A549 (cell line): Measurements from ENCODE around the gene ZNF700. TPM values are rescaled to one million over a fixed set of nuclear protein-coding genes. Genes with fewer than 3 reads are reported as not detected.

Experiments used
- ATAC-seq, 2 experiments: fragments of 200-7000 bp in 1 of 2; fragments of >200 bp in 1 of 2; cut with Nextera tagmentation in 1 of 2; cut with Tn5 transposase in 1 of 2; 3 replicates each; pipeline versions ENCODE4 v1.8.0 to v1.9.1; 2018 to 2020; ENCODE audit warnings: mild to moderate bottlenecking in 1 of 2, moderate library complexity in 1 of 2
- CTCF ChIA-PET: fragments of 300-600 bp; sonication (Branson Sonifier 250); formaldehyde crosslinking; extraction: SDS; loops from one replicate; lab custom pipeline; 2021; ENCODE audit warnings: antibody characterized with exemption, inconsistent platforms; lab: Yijun Ruan, JAX
- POLR2A ChIA-PET: fragments of 350-600 bp; formaldehyde crosslinking; extraction: SDS; loops from one replicate; lab custom pipeline; 2021; ENCODE audit warnings: antibody characterized with exemption, inconsistent platforms; lab: Yijun Ruan, JAX
- DNase-seq, 2 experiments: peaks; one replicate each; pipeline versions ENCODE4 v3.0.0 to v3.0.0-alpha.2; 2011 to 2016; ENCODE audit warnings: low read depth in 1 of 2, low spot score in 1 of 2
- FAIRE-seq: peaks from 2 replicates; lab custom pipeline; 2011; peaks lifted over from hg19 to GRCh38; lab: Jason Lieb, UNC
- H3K27ac ChIP-seq, 2 experiments: fragments of >200 bp; sonication (Bioruptor Twin); formaldehyde crosslinking; 3 replicates each; pipeline ENCODE4 v1.5.1; 2016 to 2017
- H3K4me1 ChIP-seq: fragments of >200 bp; sonication (Bioruptor Twin); formaldehyde crosslinking; 3 replicates; pipeline ENCODE4 v1.6.1; 2016
- H3K4me2 ChIP-seq: fragments of >200 bp; sonication (Bioruptor Twin); formaldehyde crosslinking; 3 replicates; pipeline ENCODE4 v1.6.1; 2016
- H3K4me3 ChIP-seq: fragments of >200 bp; sonication (Bioruptor Twin); formaldehyde crosslinking; 3 replicates; pipeline ENCODE4 v1.5.1; 2016
- H3K9me3 ChIP-seq: fragments of >200 bp; sonication (Bioruptor Twin); formaldehyde crosslinking; 3 replicates; pipeline ENCODE4 v1.6.1; 2016
- CTCF ChIP-seq: fragments of >200 bp; sonication (Bioruptor Twin); formaldehyde crosslinking; IDR thresholded peaks from 3 replicates; pipeline ENCODE4 v1.5.1; 2016
- E2F6 ChIP-seq: IDR thresholded peaks from 2 replicates; pipeline ENCODE4 v1.6.1; 2012; ENCODE audit warnings: low read depth, borderline replicate concordance
- ESRRA ChIP-seq: fragments of 150-350 bp; IDR thresholded peaks from 2 replicates; pipeline ENCODE4 v1.6.1; 2014; ENCODE audit warnings: mild to moderate bottlenecking, low read length, borderline replicate concordance
- FOSL2 ChIP-seq, 2 experiments: fragments of 450-650 bp in 1 of 2; fragments of >200 bp in 1 of 2; sonication (Bioruptor Twin) in 1 of 2; formaldehyde crosslinking; IDR thresholded peaks; 2 replicates each; pipeline versions ENCODE4 v1.5.0 to v1.6.1; 2016 to 2020; ENCODE audit warnings: mild to moderate bottlenecking in 1 of 2, moderate library complexity in 1 of 2
- FOXS1 ChIP-seq: fragments of 250-450 bp; sonication (Bioruptor Pico); IDR thresholded peaks from 2 replicates; pipeline ENCODE4 v1.5.0; 2020; ENCODE audit warnings: mild to moderate bottlenecking, moderate library complexity
- GATA3 ChIP-seq: IDR thresholded peaks from 2 replicates; pipeline ENCODE4 v1.6.1; 2012; ENCODE audit warnings: borderline replicate concordance
- HOXA7 ChIP-seq: fragments of 250-450 bp; sonication (Bioruptor Pico); IDR thresholded peaks from 2 replicates; pipeline ENCODE4 v1.5.0; 2020; ENCODE audit warnings: mild to moderate bottlenecking, moderate library complexity
- HOXB13 ChIP-seq: fragments of 250-450 bp; sonication (Bioruptor Pico); IDR thresholded peaks from 2 replicates; pipeline ENCODE4 v1.5.0; 2020; ENCODE audit warnings: low read depth, mild to moderate bottlenecking, moderate library complexity
- MAFK ChIP-seq: fragments of 450-650 bp; IDR thresholded peaks from 2 replicates; pipeline ENCODE4 v1.6.1; 2014; ENCODE audit not compliant: partially characterized antibody
- RAD21 ChIP-seq, 2 experiments: fragments of >200 bp in 1 of 2; sonication (Bioruptor Twin) in 1 of 2; formaldehyde crosslinking in 1 of 2; IDR thresholded peaks in 1 of 2; conservative IDR thresholded peaks in 1 of 2; 2 replicates in 1 of 2; 3 replicates in 1 of 2; pipeline ENCODE4 v1.6.1; 2012 to 2018; ENCODE audit warnings: inconsistent platforms in 1 of 2
- RCOR1 ChIP-seq: fragments of 150-350 bp; IDR thresholded peaks from 2 replicates; pipeline ENCODE4 v1.6.1; 2014; ENCODE audit warnings: antibody characterized with exemption, low read length, low read depth
- RFX5 ChIP-seq: fragments of 450-650 bp; IDR thresholded peaks from 2 replicates; pipeline ENCODE4 v1.7.1; 2014; ENCODE audit warnings: antibody characterized with exemption, mild to moderate bottlenecking, moderate library complexity
- SMC3 ChIP-seq: fragments of >200 bp; sonication (Bioruptor Twin); formaldehyde crosslinking; IDR thresholded peaks from 3 replicates; pipeline ENCODE4 v1.6.1; 2018; ENCODE audit warnings: inconsistent platforms
- TFCP2L1 ChIP-seq: fragments of 250-450 bp; sonication (Bioruptor Pico); IDR thresholded peaks from 2 replicates; pipeline ENCODE4 v1.5.0; 2021; ENCODE audit warnings: mild to moderate bottlenecking
- ZFP36 ChIP-seq: fragments of 450-650 bp; IDR thresholded peaks from 2 replicates; pipeline ENCODE4 v1.6.1; 2014; ENCODE audit warnings: borderline replicate concordance; ENCODE audit not compliant: partially characterized antibody
- ZNF302 ChIP-seq: fragments of 250-450 bp; sonication (Bioruptor Pico); IDR thresholded peaks from 2 replicates; pipeline ENCODE4 v1.9.0; 2021; ENCODE audit warnings: inconsistent platforms, mild to moderate bottlenecking, moderate library complexity
- WGBS: methylation state at CpG from one replicate; pipeline ENCODE4 v1.1.6; 2017; ENCODE audit errors: missing lambda C conversion rate; 5-methylcytosine and 5-hydroxymethylcytosine counted together
- polyA plus RNA-seq, 4 experiments: library from polyadenylated mRNA; depleted of rRNA in 3 of 4; stranded (reverse); fragments of >200 nt; fragmentation: RNase III in 1 of 4; extraction: RNeasy Plus Mini Kit Qiagen cat#74134 plus additional on column Dnase treatment in 1 of 4; gene quantifications; 2 replicates in 3 of 4; 3 replicates in 1 of 4; pipeline ENCODE4 v1.2.3, GENCODE V29; 2011 to 2017
- TF ChIP-seq, protein P1 (sequence below): fragments of >200 bp; sonication (Bioruptor Twin); formaldehyde crosslinking; IDR thresholded peaks from 2 replicates; pipeline ENCODE4 v1.6.1; 2016

ZNF700 gene
- polyA plus RNA-seq, 2 of the 4 experiments (the other 2 are of a cell fraction) = 0.30 to 0.43 TPM

GRCh38 chr19:11963566-11964355, 38.9 kb downstream of the ZNF700 start:
- no peak for ATAC-seq
- H3K4me2 ChIP-seq = no peak overlapping the region
- TF ChIP-seq FOSL2 (IDR thresholded peaks at IDR 0.05) (no peak), FOSL2 (CRISPR knock-in tag; IDR thresholded peaks at IDR 0.05) (no peak)
- no peaks in the 10 kb centered on the region for H3K4me1 ChIP-seq
- no peak for DNase-seq
- ChIA-PET POLR2A (no interaction called here), CTCF (interaction anchor here (0.6 to 0.7 kb wide), 2 partner anchors 407 to 696 kb away, joined by 3 to 4 read pairs; no protein-coding TSS in a partner anchor)
- no peaks in the 10 kb centered on the region for H3K9me3 ChIP-seq
- no peak overlapping the region for H3K4me3 ChIP-seq
- FAIRE-seq = no peak
- H3K27ac ChIP-seq = no peak overlapping the region
- WGBS = 8% methylated on average over 17 of the region's 26 CpGs

GRCh38 chr19:11964496-11964857, 39.6 kb downstream of the ZNF700 start:
- no peaks in the 10 kb centered on the region for H3K9me3 ChIP-seq
- no peak for TF ChIP-seq FOSL2 (IDR thresholded peaks at IDR 0.05)
- no peak for TF ChIP-seq FOSL2 (CRISPR knock-in tag; IDR thresholded peaks at IDR 0.05)
- TF ChIP-seq ZFP36 = no peak
- no peak for TF ChIP-seq MAFK
- TF ChIP-seq TFCP2L1 (CRISPR knock-in tag) = no peak
- ChIA-PET POLR2A (no interaction called here), CTCF (no interaction called here)
- no peak overlapping the region for H3K4me3 ChIP-seq
- DNase-seq (no peak), FAIRE-seq (no peak), ATAC-seq (no peak)
- WGBS = 40% methylated on average over 8 of the region's 8 CpGs
- no peaks in the 10 kb centered on the region for H3K4me1 ChIP-seq
- H3K4me2 ChIP-seq = no peak overlapping the region
- H3K27ac ChIP-seq = no peak overlapping the region

DNA sequence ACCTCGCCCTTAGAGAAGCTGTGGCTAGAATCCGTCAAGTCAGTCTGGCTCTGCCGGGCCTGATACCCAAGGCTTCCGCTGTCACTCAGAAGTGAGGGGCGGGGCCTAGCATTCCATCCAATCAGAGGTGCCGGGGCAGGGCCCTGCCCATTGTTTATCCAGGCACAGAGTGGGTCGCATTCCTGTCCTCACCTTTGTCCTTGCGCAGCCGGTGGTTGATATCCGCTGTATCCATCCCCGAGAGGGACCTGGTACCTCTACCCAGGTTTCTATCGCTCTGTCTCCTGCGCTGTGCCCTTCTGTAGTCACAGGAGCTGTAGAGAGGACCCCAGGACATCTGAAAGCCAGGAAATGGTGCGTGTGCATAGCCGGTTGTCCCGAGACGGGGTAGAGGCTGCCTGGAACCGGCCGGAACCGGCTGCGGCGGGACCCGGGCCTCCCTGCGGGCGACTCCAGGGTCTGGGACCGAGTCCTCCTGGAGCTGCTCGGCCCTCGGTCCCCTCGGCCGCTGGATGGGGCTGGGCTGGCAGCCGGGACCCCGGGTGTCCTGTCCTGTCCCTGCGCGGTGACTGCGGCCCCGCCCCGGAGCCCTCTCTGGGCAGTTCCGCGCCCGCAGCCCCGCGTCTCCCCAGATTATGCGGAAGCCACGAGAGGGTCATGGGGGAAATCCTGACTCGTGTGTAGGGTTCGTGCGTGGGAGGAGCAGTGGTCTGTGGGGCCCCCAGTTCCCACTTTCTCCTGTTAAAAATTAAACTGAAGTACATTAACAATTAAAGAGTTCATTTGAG, 40.1 kb downstream of the ZNF700 start, which contains the start of gene ZNF763:
TSS of gene ZNF763 (plus strand) at position 183 of the 788 bp plus-strand sequence. CDS start at position 352, 169 bp downstream.
- ChIA-PET POLR2A (no interaction called here), CTCF (no interaction called here)
- WGBS = 60% methylated on average over 9 of the region's 47 CpGs
- Histone ChIP-seq H3K4me1 (no peaks in the 10 kb centered on the region), H3K4me3 (no peak within 1 kb of the TSS), H3K4me2 (no peak within 1 kb of the TSS), H3K9me3 (no peaks in the 10 kb centered on the region)
- DNase-seq (no peak), ATAC-seq (no peak)
- TF ChIP-seq SMC3 (no peak), FOXS1 (CRISPR knock-in tag) (no peak), ZFP36 (no peak), RFX5 (no peak), GATA3 (no peak), E2F6 (no peak), HOXB13 (CRISPR knock-in tag) (no peak), ESRRA (no peak), CTCF (no peak), ZNF302 (CRISPR knock-in tag) (no peak), RAD21 (conservative IDR thresholded peaks at IDR 0.05 in 1 of 2, IDR thresholded peaks at IDR 0.05 in 1 of 2) (no peak), HOXA7 (CRISPR knock-in tag) (no peak), RCOR1 (no peak)
- TF ChIP-seq, protein P1, sequence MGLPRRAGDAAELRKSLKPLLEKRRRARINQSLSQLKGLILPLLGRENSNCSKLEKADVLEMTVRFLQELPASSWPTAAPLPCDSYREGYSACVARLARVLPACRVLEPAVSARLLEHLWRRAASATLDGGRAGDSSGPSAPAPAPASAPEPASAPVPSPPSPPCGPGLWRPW = no peak
- TF ChIP-seq, all 56 proteins: peak for 0
- H3K27ac ChIP-seq = no peak within 1 kb of the TSS
- FAIRE-seq = no peak
